GM12874 (cell line): ENCODE data around the gene HOXA6.

Experiments used
- TF ChIP-seq, protein P1 (sequence below): IDR thresholded peaks from 2 replicates; pipeline ENCODE4 v1.5.1; 2011; ENCODE audit warnings: low read depth, mild to moderate bottlenecking, control low read depth, low read length, moderate library complexity; ENCODE audit not compliant: insufficient read depth

HOXA6 gene

DNA sequence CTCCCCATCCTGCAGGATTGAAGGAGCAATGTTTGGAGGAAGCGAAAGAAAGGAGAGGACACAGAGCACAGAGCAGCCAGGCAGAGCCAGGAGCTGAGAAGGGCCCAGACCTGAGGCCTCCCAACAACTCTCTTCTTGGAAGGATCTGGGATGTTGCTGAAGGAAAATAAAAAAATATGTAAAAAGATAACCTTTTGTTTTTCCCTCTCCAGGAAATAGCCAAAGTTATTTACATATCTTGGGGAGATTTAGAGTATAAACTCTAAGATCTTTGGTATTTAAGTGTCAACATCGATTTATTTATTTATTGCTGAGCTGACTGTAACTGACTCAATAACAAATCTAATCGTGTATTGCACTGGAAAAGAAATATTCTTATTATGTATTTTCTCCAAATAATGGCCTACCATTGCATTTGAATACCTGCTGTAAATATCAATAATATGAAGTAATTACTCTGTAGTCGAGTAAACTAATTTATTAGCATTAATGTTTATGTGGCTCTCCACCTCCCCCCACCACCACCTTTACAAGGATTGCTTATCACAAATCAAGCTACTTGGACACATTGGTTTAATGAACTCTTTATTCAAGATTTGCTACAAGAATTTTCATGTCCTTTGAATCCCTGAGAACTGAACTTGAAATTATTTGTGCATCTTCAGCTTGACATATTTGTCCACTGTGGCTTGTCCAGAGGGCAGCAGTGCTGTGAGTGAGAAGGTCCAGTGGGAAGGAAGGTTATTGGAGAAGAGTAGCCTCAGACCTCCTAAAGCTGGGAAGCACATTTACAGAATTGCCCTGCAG is 39.3 kb upstream of the HOXA6 start:
- TF ChIP-seq, protein P1, sequence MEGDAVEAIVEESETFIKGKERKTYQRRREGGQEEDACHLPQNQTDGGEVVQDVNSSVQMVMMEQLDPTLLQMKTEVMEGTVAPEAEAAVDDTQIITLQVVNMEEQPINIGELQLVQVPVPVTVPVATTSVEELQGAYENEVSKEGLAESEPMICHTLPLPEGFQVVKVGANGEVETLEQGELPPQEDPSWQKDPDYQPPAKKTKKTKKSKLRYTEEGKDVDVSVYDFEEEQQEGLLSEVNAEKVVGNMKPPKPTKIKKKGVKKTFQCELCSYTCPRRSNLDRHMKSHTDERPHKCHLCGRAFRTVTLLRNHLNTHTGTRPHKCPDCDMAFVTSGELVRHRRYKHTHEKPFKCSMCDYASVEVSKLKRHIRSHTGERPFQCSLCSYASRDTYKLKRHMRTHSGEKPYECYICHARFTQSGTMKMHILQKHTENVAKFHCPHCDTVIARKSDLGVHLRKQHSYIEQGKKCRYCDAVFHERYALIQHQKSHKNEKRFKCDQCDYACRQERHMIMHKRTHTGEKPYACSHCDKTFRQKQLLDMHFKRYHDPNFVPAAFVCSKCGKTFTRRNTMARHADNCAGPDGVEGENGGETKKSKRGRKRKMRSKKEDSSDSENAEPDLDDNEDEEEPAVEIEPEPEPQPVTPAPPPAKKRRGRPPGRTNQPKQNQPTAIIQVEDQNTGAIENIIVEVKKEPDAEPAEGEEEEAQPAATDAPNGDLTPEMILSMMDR = no peak

DNA sequence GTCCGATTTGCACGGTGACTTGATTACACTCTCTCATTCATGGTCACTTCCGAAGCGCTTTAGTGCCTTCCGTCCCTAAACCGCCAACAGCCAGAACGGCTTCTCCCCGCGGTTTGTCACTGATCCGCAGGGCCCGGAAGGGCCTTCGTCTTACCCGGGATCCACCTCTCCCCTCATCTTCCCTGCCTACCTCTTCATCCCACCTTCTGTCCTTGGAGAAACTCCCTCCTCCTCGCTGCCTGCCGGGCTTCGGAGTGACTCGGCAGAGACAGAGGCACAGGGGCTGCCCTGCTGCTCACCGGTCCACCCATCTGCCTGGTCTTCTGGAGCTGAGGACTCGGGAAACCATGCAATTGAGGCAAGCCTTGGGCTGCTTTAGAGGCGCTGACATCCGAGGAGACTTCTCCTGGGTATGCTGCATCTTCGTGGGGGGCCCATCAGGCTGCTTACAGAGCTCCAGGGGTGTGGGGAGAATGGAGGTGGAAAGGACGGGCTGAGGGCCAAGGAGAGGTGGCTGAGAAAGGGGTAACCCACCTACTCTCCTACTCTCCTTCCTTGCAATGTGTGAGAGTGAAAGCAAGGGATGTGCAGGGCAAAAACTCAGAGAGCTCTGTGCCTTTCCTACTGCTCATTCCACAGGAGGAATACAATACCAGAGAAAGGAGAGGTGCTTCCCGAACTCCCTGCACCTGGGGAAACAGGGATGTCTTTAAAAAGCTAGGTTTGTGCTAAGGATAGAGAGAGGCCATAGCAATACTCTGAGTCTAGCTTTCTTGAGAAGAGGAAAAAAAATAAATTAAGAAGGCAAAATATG is 38.5 kb upstream of the HOXA6 start:
- TF ChIP-seq, protein P1 = no peak

DNA sequence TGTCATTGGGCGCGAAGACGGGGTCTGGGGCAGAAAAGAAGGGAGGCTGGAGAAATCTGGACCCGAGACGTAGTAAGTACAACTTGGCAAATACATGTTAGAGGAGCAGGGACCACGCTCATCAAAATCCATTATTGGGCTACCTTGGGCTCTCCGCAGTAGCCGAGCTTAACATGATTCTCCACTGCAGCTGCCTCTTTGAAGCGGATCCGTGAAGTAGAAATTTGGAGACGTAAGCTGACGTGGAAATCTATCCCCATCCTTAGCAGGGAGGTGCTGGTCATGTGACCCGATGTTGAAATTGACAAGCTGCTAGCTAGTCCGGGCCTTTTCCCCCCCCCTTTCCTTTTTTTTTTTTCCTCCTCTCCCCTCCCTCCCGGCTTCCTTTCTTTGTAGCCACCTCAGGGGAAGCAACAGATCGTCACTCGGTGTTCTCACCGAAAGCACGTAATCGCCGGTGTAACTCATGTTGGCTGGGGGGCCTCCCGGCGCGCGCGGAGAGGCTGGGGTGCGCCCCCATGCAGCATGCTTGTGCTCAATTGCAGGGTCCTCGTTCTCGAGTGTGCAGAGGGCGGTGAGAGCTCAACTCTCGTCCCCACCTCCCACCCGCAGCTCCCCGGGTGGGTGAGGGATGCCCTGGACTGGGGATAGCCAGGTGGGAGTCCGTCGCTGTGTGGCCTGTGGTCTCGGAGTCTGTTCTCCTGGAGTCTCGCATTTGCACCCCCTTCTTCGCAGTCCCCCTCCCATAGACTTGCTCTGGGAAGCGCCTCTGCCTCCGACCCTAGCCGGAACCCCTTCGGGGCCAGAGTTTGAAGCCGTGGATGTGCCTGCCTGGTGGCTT is 37.7 kb upstream of the HOXA6 start, which contains the start of gene HOXA11:
HOXA11 (minus strand) TSS at position 220 of the 841 bp plus-strand sequence; CDS start at position 132, 88 bp downstream.
- TF ChIP-seq, protein P1 = no peak

DNA sequence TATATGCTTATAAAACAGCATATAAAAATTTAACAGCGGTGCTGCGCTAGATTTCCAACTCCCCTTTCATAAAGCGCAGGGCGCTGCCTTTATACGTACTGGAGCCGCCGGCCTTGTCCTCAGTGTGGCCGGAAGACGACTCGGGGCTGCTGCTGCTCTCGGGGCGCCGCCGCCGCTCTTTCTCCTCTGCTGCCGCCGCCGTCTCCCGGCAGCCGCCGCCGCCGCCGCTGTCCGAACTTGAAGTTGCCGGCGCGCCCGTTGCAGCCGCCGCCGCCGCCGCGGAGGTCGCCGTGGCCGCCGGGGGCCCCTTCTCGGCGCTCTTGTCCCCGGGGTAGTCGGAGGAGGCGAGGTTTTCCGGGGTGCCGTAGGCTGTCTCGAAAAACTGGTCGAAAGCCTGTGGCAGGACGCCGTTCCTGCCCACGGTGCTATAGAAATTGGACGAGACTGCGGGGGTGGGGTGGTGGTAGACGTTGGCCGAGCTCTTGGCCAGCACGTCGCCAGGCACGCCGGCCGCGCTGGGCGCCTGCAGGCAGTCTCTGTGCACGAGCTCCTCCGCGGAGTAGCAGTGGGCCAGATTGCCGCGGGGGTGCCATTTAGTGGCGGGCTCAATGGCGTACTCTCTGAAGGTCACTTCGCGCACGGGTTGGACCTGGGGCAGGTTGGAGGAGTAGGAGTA is 36.9 kb upstream of the HOXA6 start:
- TF ChIP-seq, protein P1 = no peak

DNA sequence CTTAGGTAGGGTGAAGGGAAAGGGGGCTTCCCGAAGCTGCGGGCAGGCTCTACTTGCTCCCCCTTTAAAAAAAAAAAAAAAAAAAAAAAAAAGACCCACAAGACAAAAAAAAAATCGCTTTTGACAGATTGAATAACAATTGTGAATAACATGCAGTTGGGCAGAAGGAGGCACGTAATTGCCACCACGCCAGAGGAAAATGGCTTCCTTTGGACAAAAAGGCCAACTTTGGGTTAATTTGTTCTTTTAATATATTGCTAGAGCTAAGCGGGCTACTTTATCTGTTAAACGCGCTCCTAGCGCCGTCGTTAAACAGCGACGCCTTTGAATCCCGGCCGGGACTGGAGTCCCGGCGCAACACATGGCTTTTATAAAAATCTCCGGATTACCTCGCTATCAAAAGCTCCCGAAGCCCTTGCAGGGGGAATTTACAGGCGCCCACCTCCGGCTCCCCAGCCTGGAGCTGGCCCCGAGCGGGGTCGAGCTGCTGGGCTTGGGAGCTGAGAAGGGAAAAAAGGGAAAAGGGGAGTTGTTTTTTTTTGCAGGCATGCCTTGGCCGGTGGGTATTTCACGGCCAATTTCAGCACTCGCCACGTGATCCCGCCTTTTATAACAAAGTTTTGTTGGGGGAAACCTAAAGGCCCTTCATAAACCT is 36.2 kb upstream of the HOXA6 start:
- TF ChIP-seq, protein P1 = no peak

DNA sequence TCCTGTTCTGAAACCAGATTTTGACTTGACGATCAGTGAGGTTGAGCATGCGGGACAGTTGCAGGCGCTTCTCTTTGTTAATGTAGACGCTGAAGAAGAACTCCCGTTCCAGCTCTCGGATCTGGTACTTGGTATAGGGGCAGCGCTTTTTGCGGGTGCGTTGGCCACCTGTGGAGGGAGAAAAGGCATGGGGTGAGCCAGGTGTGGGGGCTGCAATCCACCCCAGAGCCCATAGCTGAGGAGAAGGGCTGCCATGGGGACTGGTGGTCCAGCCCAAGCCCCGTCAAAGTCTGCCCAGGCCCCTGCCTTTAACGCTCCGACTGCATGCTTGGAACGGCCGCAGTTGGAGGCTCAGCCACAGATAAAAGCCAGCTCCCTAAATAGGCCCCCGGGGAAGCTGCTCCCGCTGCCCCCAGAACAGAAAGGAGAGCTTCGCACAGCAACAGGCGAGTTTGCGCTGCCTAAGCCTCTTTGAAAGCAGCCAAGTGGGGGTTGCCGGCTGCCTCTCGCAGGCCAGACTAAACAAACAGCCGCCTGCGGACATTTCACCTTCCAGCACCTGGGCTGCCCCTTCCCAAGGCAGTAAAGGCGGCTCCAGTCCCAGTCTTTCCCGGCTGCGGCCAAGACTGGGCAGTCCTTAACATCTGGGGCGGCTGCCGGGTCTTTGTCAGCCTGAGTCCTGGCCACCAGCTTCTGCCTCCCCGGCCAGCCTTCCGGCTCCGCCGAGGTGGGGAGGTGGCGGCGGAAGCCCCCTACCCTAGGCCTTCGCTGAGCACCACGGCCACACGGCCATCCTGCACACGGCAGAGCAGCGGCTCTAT is 35.5 kb upstream of the HOXA6 start:
- TF ChIP-seq, protein P1 = no peak
